IPS-18c (cell line): ENCODE data around the gene AAGAB.

Experiments
- H3K4me3 ChIP-seq: 2 replicates; pipeline ENCODE4 v1.7.0; 2013; ENCODE audit warnings: low read depth, mild to moderate bottlenecking, low read length, moderate library complexity; ENCODE audit not compliant: insufficient read depth
- H3K9me3 ChIP-seq: one replicate; pipeline ENCODE4 v1.6.1; 2013; ENCODE audit warnings: mild to moderate bottlenecking, low read length, moderate library complexity; ENCODE audit not compliant: control insufficient read depth, insufficient read depth

The AAGAB gene

GRCh38 chr15:67227431-67227830 is 27.0 kb downstream of the AAGAB start:
- H3K9me3 ChIP-seq: peaks cover 2% of the 10 kb centered on the region

GRCh38 chr15:67225336-67225735 is 29.1 kb downstream of the AAGAB start:
- H3K4me3 ChIP-seq: no peak overlapping the region
- H3K9me3 ChIP-seq: peaks cover 2% of the 10 kb centered on the region

More at GRCh38 chr15:67227431-67227830, 27.0 kb downstream of the AAGAB start:
- H3K4me3 ChIP-seq: no peak overlapping the region

- H3K9me3 ChIP-seq: peaks cover 2% of the 10 kb centered on the region
Observed at GRCh38 chr15:67224889-67225288, 29.6 kb downstream of the AAGAB start.

GRCh38 chr15:67219288-67219687 is 35.2 kb downstream of the AAGAB start:
- Histone ChIP-seq H3K4me3 (no peak overlapping the region), H3K9me3 (no peaks in the 10 kb centered on the region)

More at GRCh38 chr15:67224889-67225288, 29.6 kb downstream of the AAGAB start:
- no peak overlapping the region for H3K4me3 ChIP-seq

- Histone ChIP-seq H3K9me3 (no peaks in the 10 kb centered on the region), H3K4me3 (no peak overlapping the region)
Observed at GRCh38 chr15:67218428-67218827, 36.0 kb downstream of the AAGAB start.

GRCh38 chr15:67216859-67217258 is 37.6 kb downstream of the AAGAB start:
- H3K4me3 ChIP-seq: no peak overlapping the region

GRCh38 chr15:67215102-67215501 is 39.4 kb downstream of the AAGAB start:
- no peaks in the 10 kb centered on the region for H3K9me3 ChIP-seq
- H3K4me3 ChIP-seq: no peak overlapping the region

More at GRCh38 chr15:67216859-67217258, 37.6 kb downstream of the AAGAB start:
- H3K9me3 ChIP-seq: no peaks in the 10 kb centered on the region

- Histone ChIP-seq H3K9me3 (no peaks in the 10 kb centered on the region), H3K4me3 (no peak overlapping the region)
Observed at GRCh38 chr15:67212684-67213367, 41.6 kb downstream of the AAGAB start.

- Histone ChIP-seq H3K4me3 (no peak overlapping the region), H3K9me3 (no peaks in the 10 kb centered on the region)
Observed at GRCh38 chr15:67210555-67211168, 43.8 kb downstream of the AAGAB start.

- Histone ChIP-seq H3K9me3 (no peaks in the 10 kb centered on the region), H3K4me3 (no peak overlapping the region)
Observed at GRCh38 chr15:67208396-67208795, 46.1 kb downstream of the AAGAB start.

- Histone ChIP-seq H3K9me3 (no peaks in the 10 kb centered on the region), H3K4me3 (no peak overlapping the region)
Observed at GRCh38 chr15:67207555-67208207, 46.8 kb downstream of the AAGAB start.

GRCh38 chr15:67202991-67203390 is 51.5 kb downstream of the AAGAB start:
- no peaks in the 10 kb centered on the region for H3K9me3 ChIP-seq
- H3K4me3 ChIP-seq: no peak overlapping the region

- Histone ChIP-seq H3K4me3 (no peak overlapping the region), H3K9me3 (no peaks in the 10 kb centered on the region)
Observed at GRCh38 chr15:67202091-67202490, 52.4 kb downstream of the AAGAB start.

GRCh38 chr15:67201136-67201535 is 53.3 kb downstream of the AAGAB start:
- no peaks in the 10 kb centered on the region for H3K9me3 ChIP-seq

GRCh38 chr15:67199881-67200763 is 54.3 kb downstream of the AAGAB start:
- H3K4me3 ChIP-seq: no peak overlapping the region
- H3K9me3 ChIP-seq: no peaks in the 10 kb centered on the region

More at GRCh38 chr15:67201136-67201535, 53.3 kb downstream of the AAGAB start:
- no peak overlapping the region for H3K4me3 ChIP-seq

- no peaks in the 10 kb centered on the region for H3K9me3 ChIP-seq
- H3K4me3 ChIP-seq: no peak overlapping the region
Observed at GRCh38 chr15:67199391-67199790, 55.1 kb downstream of the AAGAB start.

GRCh38 chr15:67198157-67198754 is 56.2 kb downstream of the AAGAB start:
- Histone ChIP-seq H3K4me3 (no peak overlapping the region), H3K9me3 (no peaks in the 10 kb centered on the region)
